Transverse colon (tissue), 4 donors: ENCODE measurements around the gene RAPGEFL1. TPM values are rescaled to one million over a fixed set of nuclear protein-coding genes. Genes with fewer than 3 reads are reported as not detected.

Experiments used
- DNase-seq: peaks from one replicate; pipeline ENCODE4 v3.0.0-alpha.2; 2019
- H3K27ac ChIP-seq, 4 donors: fragments of 200-600 bp; sonication (generic); 2 replicates each; pipeline ENCODE4 v1.5.1; 2016 to 2018; ENCODE audit warnings: inconsistent platforms in 4 of 4
- H3K27me3 ChIP-seq: fragments of 200-600 bp; sonication (generic); 2 replicates; pipeline ENCODE4 v1.5.1; 2017; ENCODE audit warnings: inconsistent platforms
- H3K36me3 ChIP-seq, 4 donors: fragments of 200-600 bp; sonication (generic); 2 replicates each; pipeline ENCODE4 v1.5.1; 2017 to 2019; ENCODE audit warnings: inconsistent platforms in 4 of 4
- H3K4me1 ChIP-seq, 4 donors: fragments of 200-600 bp; sonication (generic); 2 replicates each; pipeline ENCODE4 v1.5.1; 2017 to 2020; ENCODE audit warnings: inconsistent platforms in 4 of 4
- H3K4me3 ChIP-seq, 4 donors: fragments of 200-600 bp; sonication (generic); 1 replicate in 1 of 4; 2 replicates in 3 of 4; pipeline versions ENCODE4 v1.5.1 to v1.6.1; 2017 to 2019; ENCODE audit warnings: inconsistent platforms in 4 of 4
- H3K9me3 ChIP-seq, 2 donors: fragments of 200-600 bp; sonication (generic); 2 replicates each; pipeline ENCODE4 v1.5.1; 2017 to 2019; ENCODE audit warnings: inconsistent platforms in 2 of 2
- EP300 ChIP-seq: sonication (generic); formaldehyde crosslinking; IDR thresholded peaks from one replicate; pipeline ENCODE4 v1.6.1; 2017; ENCODE audit warnings: antibody characterized with exemption, low read depth
- POLR2A ChIP-seq: fragments of 450-650 bp; IDR thresholded peaks from one replicate; pipeline ENCODE4 v1.6.1; 2016; ENCODE audit warnings: antibody characterized with exemption, mild to moderate bottlenecking, moderate library complexity
- POLR2AphosphoS5 ChIP-seq, 3 donors: sonication (generic); formaldehyde crosslinking; IDR thresholded peaks; one replicate each; pipeline ENCODE4 v1.6.1; 2016; ENCODE audit warnings: antibody characterized with exemption in 3 of 3
- WGBS, 2 donors: methylation state at CpG; one replicate each; pipeline ENCODE4 v1.1.5; 2018; ENCODE audit warnings: low coverage in 1 of 2; 5-methylcytosine and 5-hydroxymethylcytosine counted together
- in situ Hi-C, 4 donors: fragments of 200-750 bp; cut with MboI; loops; one replicate each; pipeline versions ENCODE4 v1.15.0 to v1.15.1; 2017; ENCODE audit warnings: low sequenced_read_pairs in 3 of 4, low pct_ligation_motif_present in 1 of 4, low pct_unique_long_range_greater_than_20kb in 1 of 4
- intact Hi-C: fragments of 100-400 bp; cut with DNase I; formaldehyde crosslinking; loops from one replicate; pipeline ENCODE4 v1.15.1; 2023; ENCODE audit warnings: low total_unique reads
- total RNA-seq, 4 donors: library from RNA; depleted of rRNA; stranded (reverse); fragments of >200 nt; gene quantifications; one replicate each; pipeline ENCODE4 v1.1.0, GENCODE V29; 2016
- TF ChIP-seq, protein P1 (sequence below), 5 experiments: fragments of 200-600 bp in 3 of 5; fragments of 450-650 bp in 2 of 5; sonication (generic) in 3 of 5; IDR thresholded peaks; 1 replicate in 2 of 5; 2 replicates in 3 of 5; pipeline ENCODE4 v1.5.1; 2016 to 2017; ENCODE audit warnings: antibody characterized with exemption in 5 of 5, inconsistent platforms in 3 of 5, mild to moderate bottlenecking in 2 of 5, moderate library complexity in 1 of 5

RAPGEFL1 gene
- total RNA-seq, 4 donors from 2014 or later: 220 to 411 (median 308) TPM

DNA sequence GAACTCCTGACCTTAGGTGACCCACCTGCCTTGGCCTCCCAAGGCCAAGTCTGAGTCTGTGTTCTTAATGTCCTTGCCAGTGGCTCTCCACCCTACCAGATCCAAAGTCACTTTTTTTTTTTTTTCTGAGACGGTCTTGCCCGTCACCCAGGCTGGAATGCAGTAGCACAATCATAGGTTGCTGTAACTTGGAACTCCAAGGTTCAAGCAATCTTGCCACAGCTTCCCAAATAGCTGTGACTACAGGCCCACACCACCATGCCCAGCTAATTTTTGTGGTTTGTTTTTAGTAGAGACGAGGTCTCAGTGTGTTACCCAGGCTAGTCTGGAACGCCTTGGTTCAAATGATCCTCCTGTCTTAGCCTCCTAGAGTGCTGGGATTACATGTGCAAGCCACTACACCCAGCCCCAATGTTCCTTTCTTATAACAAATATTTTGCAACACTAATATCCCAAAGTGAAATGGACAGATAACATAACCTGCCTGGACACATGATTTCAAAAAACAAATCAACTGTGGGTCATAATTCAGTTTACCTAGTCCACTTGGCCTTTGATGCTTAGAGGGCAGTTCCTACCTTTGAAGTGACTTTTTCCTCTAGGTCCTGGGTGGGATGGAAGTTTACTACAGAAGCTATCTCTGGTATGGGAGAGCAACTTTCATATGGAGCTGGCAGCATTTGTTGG lies 4.0 kb upstream of the RAPGEFL1 start:
- intact Hi-C loops (no loop called here), in situ Hi-C loops (loop anchor here in 2 of 4 donors (25.0 kb wide), 1 partner anchor 136 kb away; no protein-coding TSS in a partner anchor)
- Histone ChIP-seq H3K36me3 (peaks cover 0 to 31% (median 13%) of the 10 kb centered on the region in 4 donors), H3K9me3 (no peaks in the 10 kb centered on the region), H3K27me3 (no peaks in the 10 kb centered on the region), H3K4me3 (no peak overlapping the region), H3K27ac (no peak overlapping the region), H3K4me1 (peaks cover 9 to 25% (median 16%) of the 10 kb centered on the region in 4 donors)
- no peak for DNase-seq
- TF ChIP-seq POLR2A (no peak), EP300 (no peak), POLR2AphosphoS5 (IDR thresholded peaks at IDR 0.05) (no peak)
- TF ChIP-seq, protein P1, sequence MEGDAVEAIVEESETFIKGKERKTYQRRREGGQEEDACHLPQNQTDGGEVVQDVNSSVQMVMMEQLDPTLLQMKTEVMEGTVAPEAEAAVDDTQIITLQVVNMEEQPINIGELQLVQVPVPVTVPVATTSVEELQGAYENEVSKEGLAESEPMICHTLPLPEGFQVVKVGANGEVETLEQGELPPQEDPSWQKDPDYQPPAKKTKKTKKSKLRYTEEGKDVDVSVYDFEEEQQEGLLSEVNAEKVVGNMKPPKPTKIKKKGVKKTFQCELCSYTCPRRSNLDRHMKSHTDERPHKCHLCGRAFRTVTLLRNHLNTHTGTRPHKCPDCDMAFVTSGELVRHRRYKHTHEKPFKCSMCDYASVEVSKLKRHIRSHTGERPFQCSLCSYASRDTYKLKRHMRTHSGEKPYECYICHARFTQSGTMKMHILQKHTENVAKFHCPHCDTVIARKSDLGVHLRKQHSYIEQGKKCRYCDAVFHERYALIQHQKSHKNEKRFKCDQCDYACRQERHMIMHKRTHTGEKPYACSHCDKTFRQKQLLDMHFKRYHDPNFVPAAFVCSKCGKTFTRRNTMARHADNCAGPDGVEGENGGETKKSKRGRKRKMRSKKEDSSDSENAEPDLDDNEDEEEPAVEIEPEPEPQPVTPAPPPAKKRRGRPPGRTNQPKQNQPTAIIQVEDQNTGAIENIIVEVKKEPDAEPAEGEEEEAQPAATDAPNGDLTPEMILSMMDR (IDR thresholded peaks at IDR 0.05): no peak
- 70 to 90% methylated on average over 2 to 4 of the region's 4 CpGs for WGBS, 2 donors

DNA sequence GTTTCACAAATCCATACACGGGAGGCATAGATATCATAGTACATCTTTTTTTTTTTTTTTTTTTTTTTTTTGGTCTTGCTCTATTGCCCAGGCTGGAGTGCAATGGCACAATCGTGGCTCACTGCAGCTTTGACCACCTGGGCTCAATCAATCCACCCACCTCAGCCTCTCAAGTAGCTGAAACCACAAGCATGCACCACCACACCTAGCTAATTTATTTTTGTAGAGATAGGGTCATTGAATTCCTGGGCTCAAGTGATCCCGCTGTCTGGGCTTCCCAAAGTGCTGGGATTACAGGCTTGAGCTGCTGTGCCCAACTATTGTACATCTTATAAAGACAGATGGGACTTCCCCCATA lies 3.5 kb upstream of the RAPGEFL1 start:
- 36 to 71% methylated on average over 2 to 3 of the region's 3 CpGs for WGBS, 2 donors
- no peak overlapping the region for H3K4me3 ChIP-seq
- no peak for DNase-seq
- H3K36me3 ChIP-seq: peaks cover 0 to 31% (median 13%) of the 10 kb centered on the region in 4 donors
- no peak overlapping the region for H3K27ac ChIP-seq
- H3K4me1 ChIP-seq: peaks cover 7 to 23% (median 15%) of the 10 kb centered on the region in 4 donors
- intact Hi-C loops (no loop called here), in situ Hi-C loops (loop anchor here in 2 of 4 donors (25.0 kb wide), 1 partner anchor 136 kb away; no protein-coding TSS in a partner anchor)
- H3K9me3 ChIP-seq: no peaks in the 10 kb centered on the region
- H3K27me3 ChIP-seq: no peaks in the 10 kb centered on the region
- TF ChIP-seq, protein P1 (IDR thresholded peaks at IDR 0.05): no peak
- TF ChIP-seq POLR2AphosphoS5 (IDR thresholded peaks at IDR 0.05) (no peak), EP300 (no peak), POLR2A (no peak)

DNA sequence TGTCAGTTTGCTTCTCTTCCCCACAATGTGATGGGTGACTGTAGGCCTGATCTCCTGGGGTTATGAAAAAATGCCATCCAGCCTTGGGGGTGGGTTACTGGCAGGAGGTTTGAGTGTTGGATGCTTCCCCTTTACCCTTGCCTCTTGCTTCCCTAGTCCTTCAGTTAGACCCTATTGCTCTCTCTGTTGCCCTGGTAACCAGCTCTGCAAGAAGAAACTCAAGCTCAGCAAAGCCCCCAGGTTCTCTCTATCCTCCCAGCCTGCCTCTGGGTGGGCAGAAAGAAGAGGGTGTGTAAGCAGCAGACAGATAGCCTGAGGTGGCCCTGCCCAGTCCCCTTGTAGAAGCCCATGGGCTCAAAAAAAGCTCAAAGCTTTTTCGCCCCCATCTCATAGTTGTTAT lies 2.8 kb upstream of the RAPGEFL1 start:
- H3K27ac ChIP-seq: no peak overlapping the region
- H3K4me1 ChIP-seq: peaks cover 8 to 23% (median 16%) of the 10 kb centered on the region in 4 donors
- no peaks in the 10 kb centered on the region for H3K27me3 ChIP-seq
- no peak for DNase-seq
- no peak overlapping the region for H3K4me3 ChIP-seq
- in situ Hi-C loops: loop anchor here in 2 of 4 donors (25.0 kb wide), 1 partner anchor 137 kb away; no protein-coding TSS in a partner anchor
- TF ChIP-seq POLR2A (no peak), EP300 (no peak), POLR2AphosphoS5 (IDR thresholded peaks at IDR 0.05) (no peak)
- TF ChIP-seq, protein P1 (IDR thresholded peaks at IDR 0.05): no peak
- 92 to 100% methylated on average over 1 of the region's 1 CpG for whole genome bisulfite sequencing, 2 donors
- H3K36me3 ChIP-seq: peaks cover 0 to 26% (median 11%) of the 10 kb centered on the region in 4 donors
- intact Hi-C loops: no loop called here
- no peaks in the 10 kb centered on the region for H3K9me3 ChIP-seq

DNA sequence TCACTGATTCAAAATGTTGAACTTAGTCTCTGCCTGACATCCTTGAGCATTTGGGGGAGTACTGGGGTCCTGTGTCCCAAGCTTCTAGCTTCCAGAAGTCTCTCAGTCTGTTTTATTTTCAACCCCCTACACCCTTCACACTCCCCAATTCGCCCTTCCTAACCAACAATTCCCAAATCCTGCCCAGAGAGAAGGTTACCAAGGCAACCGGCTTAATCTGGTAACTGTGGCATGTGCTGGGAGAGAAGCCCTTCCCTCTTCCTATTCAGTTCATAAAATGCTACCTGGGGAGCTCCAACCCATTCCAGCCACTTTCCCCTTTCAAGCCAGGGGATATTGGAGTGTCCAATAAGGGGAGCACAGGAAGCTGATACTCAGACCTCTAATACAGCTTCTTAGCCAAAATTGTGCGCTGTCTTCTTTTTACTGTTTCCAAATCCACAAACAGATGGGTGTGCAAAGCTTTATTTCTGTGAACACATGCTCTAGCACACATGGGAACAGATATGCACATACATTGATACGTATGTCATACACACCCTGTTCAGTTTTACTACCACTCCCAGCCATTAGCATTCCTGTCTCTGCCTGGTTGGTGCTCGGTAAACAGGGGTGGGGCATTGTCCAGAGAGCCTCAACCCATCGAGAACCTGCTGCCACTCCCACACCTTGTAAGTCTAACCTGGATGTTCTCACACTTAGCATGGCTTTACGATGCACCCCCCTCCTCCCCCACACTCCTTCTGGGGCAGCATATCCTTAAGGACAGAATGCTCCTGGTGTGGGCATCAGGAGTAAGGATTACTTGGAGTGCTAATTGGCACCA lies 1.1 kb upstream of the RAPGEFL1 start:
- H3K4me3 ChIP-seq: no peak overlapping the region
- in situ Hi-C loops: loop anchor here in 1 of 4 donors (25.0 kb wide), 1 partner anchor 111 kb away; the partner anchor contains the start of gene CDC6
- H3K36me3 ChIP-seq: peaks cover 0 to 9% (median 4%) of the 10 kb centered on the region in 4 donors
- peaks cover 9 to 36% (median 25%) of the 10 kb centered on the region in 4 donors for H3K4me1 ChIP-seq
- intact Hi-C loops: no loop called here
- no peaks in the 10 kb centered on the region for H3K9me3 ChIP-seq
- DNase-seq: peak; percentile 89
- peak overlapping the region; percentile 89 to 92 (median 91) for H3K27ac ChIP-seq
- no peaks in the 10 kb centered on the region for H3K27me3 ChIP-seq
- TF ChIP-seq, protein P1 (IDR thresholded peaks at IDR 0.05): no peak
- TF ChIP-seq POLR2A: no peak
- TF ChIP-seq EP300: peak; percentile 38
- TF ChIP-seq POLR2AphosphoS5 (IDR thresholded peaks at IDR 0.05): peak; percentile 48 to 84 (median 74)
- WGBS, 2 donors: 65 to 72% methylated on average over 3 to 7 of the region's 7 CpGs
